Ovary (tissue), 9 donors: ENCODE measurements around the gene TBCEL. TPM values are rescaled to one million over a fixed set of nuclear protein-coding genes. Genes with fewer than 3 reads are reported as not detected.

Source experiments
- DNase-seq, 5 donors: peaks; one replicate each; pipeline ENCODE4 v3.0.0-alpha.2; 2019 to 2020
- H3K27ac ChIP-seq, 2 donors: fragments of 200-600 bp; one replicate each; pipeline versions ENCODE4 v1.5.1 to v1.8.0; 2019 to 2022
- H3K27me3 ChIP-seq: fragments of 200-600 bp; one replicate; pipeline ENCODE4 v1.8.0; 2022
- H3K36me3 ChIP-seq: fragments of 200-600 bp; sonication (generic); one replicate; pipeline ENCODE4 v1.5.1; 2019
- H3K4me1 ChIP-seq: one replicate; pipeline ENCODE4 v1.8.1; 2013; ENCODE audit warnings: mild to moderate bottlenecking, moderate library complexity; ENCODE audit not compliant: insufficient read depth
- H3K4me3 ChIP-seq: fragments of 200-600 bp; sonication (generic); one replicate; pipeline ENCODE4 v1.5.1; 2017
- H3K9me3 ChIP-seq, 2 donors: fragments of 200-600 bp in 1 of 2; sonication (generic) in 1 of 2; one replicate each; pipeline versions ENCODE4 v1.5.1 to v1.8.1; 2013 to 2019; ENCODE audit warnings: mild to moderate bottlenecking in 1 of 2, moderate library complexity in 1 of 2
- EP300 ChIP-seq: sonication (generic); formaldehyde crosslinking; IDR thresholded peaks from one replicate; pipeline ENCODE4 v1.6.1; 2017; ENCODE audit warnings: antibody characterized with exemption
- POLR2A ChIP-seq: fragments of 450-650 bp; IDR thresholded peaks from one replicate; pipeline ENCODE4 v1.6.1; 2017; ENCODE audit warnings: antibody characterized with exemption, mild to moderate bottlenecking, moderate library complexity
- WGBS, 3 donors: extraction: QIAGEN DNeasy Blood & Tissue Kit in 1 of 3; methylation state at CpG; one replicate each; pipeline versions ENCODE4 v1.1.5 to v1.1.7; 2013 to 2017; 5-methylcytosine and 5-hydroxymethylcytosine counted together
- intact Hi-C, 4 donors: fragments of 100-400 bp; cut with DNase I; formaldehyde crosslinking; loops; one replicate each; pipeline versions ENCODE4 v1.11.0 to v1.15.1; 2022 to 2023
- polyA plus RNA-seq, 2 donors: library from polyadenylated mRNA; stranded (reverse); fragments of 200-250 nt in 1 of 2; fragments of 350-450 nt in 1 of 2; fragmentation: Illumina TruSeq in 1 of 2; extraction: RNeasy Lipid Tissue Mini Kit (QIAGEN cat#74804) in 1 of 2; gene quantifications; one replicate each; pipeline ENCODE4 v1.2.3, GENCODE V29; 2013 to 2014
- total RNA-seq, 7 donors: library from RNA; depleted of rRNA in 2 of 7; stranded (reverse); fragments of >200 nt in 2 of 7; fragmentation: NEBNext Ultra II Directional in 3 of 7; extraction: Animal tissue kit (Norgen Biotek cat#: 25700) in 3 of 7; gene quantifications; one replicate each; pipeline versions ENCODE4 v1.1.0 to v1.2.4, GENCODE V29; 2016 to 2023
- TF ChIP-seq, protein P1 (sequence below), 3 donors: fragments of 450-650 bp in 2 of 3; fragments of 200-600 bp in 1 of 3; IDR thresholded peaks; one replicate each; pipeline versions ENCODE4 v1.5.1 to v1.8.0; 2016 to 2022; ENCODE audit warnings: antibody characterized with exemption in 3 of 3, mild to moderate bottlenecking in 1 of 3
- donor health status: DM: no; HTN: no; CAD: no; lungs with moderate emphysema.
- donor health status: DM: no; HTN: no; CAD: no.
- donor health status: Bipolar disorder and iron deficiency.
- donor health status: DM: yes; HTN: yes; CAD: no.
- donor health status: DM: no; HTN: no; CAD: no.
- donor health status: DM: yes; HTN: yes; CAD: no.

Gene TBCEL
- total and polyA plus RNA-seq, 9 donors, result 9.1 to 79.3 (median 45.8) TPM

DNA sequence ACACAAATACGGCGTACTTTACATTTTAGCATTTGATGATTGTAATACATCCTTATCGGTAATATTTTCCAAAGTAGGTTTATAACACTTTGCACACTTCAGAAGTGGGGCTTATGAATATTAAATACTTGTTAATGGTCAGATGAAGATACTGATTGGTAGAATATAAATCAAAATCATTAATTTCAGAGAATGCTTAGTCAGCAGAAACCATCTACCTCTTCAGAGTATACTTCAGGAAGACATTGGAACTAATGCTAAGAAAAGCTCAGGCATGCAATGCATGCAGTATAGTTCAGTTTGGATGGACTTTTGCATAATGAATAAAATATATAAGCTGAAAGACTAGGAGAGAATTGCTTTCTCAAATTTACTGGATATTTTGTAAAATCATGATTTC is 57.4 kb downstream of the TBCEL start:
- 96 to 100% (median 99%) methylated on average over 3 of the region's 3 CpGs for WGBS, 3 donors
- no peaks in the 10 kb centered on the region for H3K4me1 ChIP-seq
- no peak for DNase-seq
- TF ChIP-seq POLR2A, result no peak
- TF ChIP-seq, protein P1, sequence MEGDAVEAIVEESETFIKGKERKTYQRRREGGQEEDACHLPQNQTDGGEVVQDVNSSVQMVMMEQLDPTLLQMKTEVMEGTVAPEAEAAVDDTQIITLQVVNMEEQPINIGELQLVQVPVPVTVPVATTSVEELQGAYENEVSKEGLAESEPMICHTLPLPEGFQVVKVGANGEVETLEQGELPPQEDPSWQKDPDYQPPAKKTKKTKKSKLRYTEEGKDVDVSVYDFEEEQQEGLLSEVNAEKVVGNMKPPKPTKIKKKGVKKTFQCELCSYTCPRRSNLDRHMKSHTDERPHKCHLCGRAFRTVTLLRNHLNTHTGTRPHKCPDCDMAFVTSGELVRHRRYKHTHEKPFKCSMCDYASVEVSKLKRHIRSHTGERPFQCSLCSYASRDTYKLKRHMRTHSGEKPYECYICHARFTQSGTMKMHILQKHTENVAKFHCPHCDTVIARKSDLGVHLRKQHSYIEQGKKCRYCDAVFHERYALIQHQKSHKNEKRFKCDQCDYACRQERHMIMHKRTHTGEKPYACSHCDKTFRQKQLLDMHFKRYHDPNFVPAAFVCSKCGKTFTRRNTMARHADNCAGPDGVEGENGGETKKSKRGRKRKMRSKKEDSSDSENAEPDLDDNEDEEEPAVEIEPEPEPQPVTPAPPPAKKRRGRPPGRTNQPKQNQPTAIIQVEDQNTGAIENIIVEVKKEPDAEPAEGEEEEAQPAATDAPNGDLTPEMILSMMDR (IDR thresholded peaks at IDR 0.05), result no peak
- TF ChIP-seq EP300, result no peak
- H3K36me3 ChIP-seq, result no peaks in the 10 kb centered on the region
- no peaks in the 10 kb centered on the region for H3K27me3 ChIP-seq
- no peaks in the 10 kb centered on the region for H3K9me3 ChIP-seq
- no peak overlapping the region for H3K4me3 ChIP-seq
- no peak overlapping the region for H3K27ac ChIP-seq
- intact Hi-C loops, result no loop called here

DNA sequence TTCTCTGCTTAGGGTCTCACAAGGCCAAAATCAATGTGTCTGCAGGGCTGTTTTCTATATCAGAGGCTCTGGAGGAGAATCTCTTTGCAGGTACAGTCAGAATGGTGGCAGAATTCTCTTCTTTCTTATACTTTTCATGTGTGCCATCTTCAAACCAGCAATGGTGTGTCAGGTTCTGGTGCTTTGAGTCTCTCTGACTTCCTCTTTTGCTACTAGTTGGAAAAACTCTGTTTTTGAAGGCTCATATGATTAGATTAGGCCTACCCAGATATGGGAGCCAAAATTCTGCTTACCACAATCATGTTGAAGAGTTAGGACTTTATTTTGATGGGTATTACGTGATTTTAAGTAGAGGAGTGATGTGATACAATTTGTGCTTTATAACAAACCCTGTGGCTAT is 58.3 kb downstream of the TBCEL start:
- TF ChIP-seq EP300 (no peak), POLR2A (no peak)
- TF ChIP-seq, protein P1 (IDR thresholded peaks at IDR 0.05), result no peak
- no peak for DNase-seq
- peaks cover 3% of the 10 kb centered on the region for H3K4me1 ChIP-seq
- H3K27me3 ChIP-seq, result no peaks in the 10 kb centered on the region
- H3K27ac ChIP-seq, result no peak overlapping the region
- H3K4me3 ChIP-seq, result no peak overlapping the region
- intact Hi-C loops, result no loop called here
- 90 to 96% (median 92%) methylated on average over 1 of the region's 1 CpG for WGBS, 3 donors
- H3K9me3 ChIP-seq, result no peaks in the 10 kb centered on the region
- no peaks in the 10 kb centered on the region for H3K36me3 ChIP-seq

DNA sequence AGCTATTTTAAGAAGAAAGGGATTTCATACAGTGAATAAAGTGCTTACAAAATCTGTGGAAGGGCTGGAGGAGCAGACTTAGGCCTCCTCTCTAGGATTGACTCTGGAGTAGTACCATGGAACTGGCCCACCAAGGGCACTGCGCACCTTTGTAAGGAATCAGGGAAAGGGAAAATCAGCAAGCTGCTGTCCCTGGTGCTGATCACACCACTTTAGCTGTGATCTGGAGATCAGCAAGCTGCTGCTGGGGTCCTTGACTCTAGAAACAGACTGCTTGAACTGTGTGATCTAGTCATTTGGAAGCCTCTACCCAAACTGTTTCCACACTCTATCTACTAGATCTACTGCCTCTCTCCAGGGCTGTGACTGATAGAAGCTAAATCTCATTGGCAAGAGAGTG is 58.8 kb downstream of the TBCEL start:
- Histone ChIP-seq H3K9me3 (no peaks in the 10 kb centered on the region), H3K36me3 (no peaks in the 10 kb centered on the region), H3K27me3 (no peaks in the 10 kb centered on the region), H3K4me1 (peaks cover 3% of the 10 kb centered on the region), H3K4me3 (no peak overlapping the region), H3K27ac (no peak overlapping the region)
- no peak for TF ChIP-seq POLR2A
- no peak for TF ChIP-seq EP300
- TF ChIP-seq, protein P1 (IDR thresholded peaks at IDR 0.05), result no peak
- no peak for DNase-seq
- intact Hi-C loops, result no loop called here
- WGBS, 3 donors, result 77 to 95% (median 88%) methylated on average over 1 of the region's 1 CpG

DNA sequence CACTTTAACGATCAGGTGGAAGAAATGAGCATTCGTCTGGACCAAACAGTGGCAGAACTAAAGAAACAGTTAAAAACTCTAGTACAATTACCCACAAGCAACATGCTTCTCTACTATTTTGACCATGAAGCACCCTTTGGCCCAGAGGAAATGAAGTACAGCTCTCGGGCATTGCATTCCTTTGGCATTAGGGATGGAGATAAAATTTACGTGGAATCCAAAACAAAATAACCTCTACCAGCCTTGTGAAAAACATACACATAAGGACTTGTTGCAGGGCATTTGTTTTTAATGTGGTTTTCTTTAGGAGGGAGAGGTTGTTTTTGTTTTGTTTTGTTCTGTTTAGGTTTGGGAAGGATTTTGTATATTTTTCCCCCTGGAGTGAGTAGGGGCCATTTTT is 63.0 kb downstream of the TBCEL start:
- no peak for DNase-seq
- Histone ChIP-seq H3K4me1 (peaks cover 3% of the 10 kb centered on the region), H3K36me3 (no peaks in the 10 kb centered on the region), H3K27ac (no peak overlapping the region), H3K27me3 (no peaks in the 10 kb centered on the region), H3K9me3 (no peaks in the 10 kb centered on the region), H3K4me3 (no peak overlapping the region)
- TF ChIP-seq EP300, result no peak
- TF ChIP-seq, protein P1 (IDR thresholded peaks at IDR 0.05), result no peak
- no peak for TF ChIP-seq POLR2A
- intact Hi-C loops, result no loop called here
- WGBS, 3 donors, result 34 to 52% (median 44%) methylated on average over 4 of the region's 4 CpGs

DNA sequence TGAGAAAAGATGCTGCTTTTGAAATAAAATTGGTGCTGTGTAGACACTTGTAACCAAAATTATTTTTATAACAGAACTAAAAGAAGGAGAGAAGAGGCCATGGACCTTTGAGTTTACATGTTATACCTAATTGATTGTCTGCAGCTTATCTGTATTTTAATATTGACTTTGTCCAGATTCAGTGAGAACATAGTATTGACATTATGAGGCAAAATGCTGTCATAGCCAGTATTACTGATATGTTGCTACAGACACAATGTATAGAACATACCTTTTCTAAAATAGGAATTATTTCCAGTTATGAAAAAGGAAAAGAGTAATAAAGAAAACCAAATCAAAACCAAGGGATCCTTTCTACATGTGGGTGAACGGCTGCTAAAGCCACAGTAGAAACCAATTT is 65.7 kb downstream of the TBCEL start:
- Histone ChIP-seq H3K4me3 (no peak overlapping the region), H3K9me3 (no peaks in the 10 kb centered on the region), H3K36me3 (no peaks in the 10 kb centered on the region), H3K27ac (no peak overlapping the region), H3K4me1 (peaks cover 3% of the 10 kb centered on the region), H3K27me3 (no peaks in the 10 kb centered on the region)
- intact Hi-C loops, result no loop called here
- TF ChIP-seq, protein P1 (IDR thresholded peaks at IDR 0.05), result no peak
- TF ChIP-seq EP300 (no peak), POLR2A (no peak)
- no peak for DNase-seq
- WGBS, 3 donors, result 94 to 98% (median 98%) methylated on average over 1 of the region's 1 CpG
